Gastrocnemius medialis (tissue), 4 donors: Measurements from ENCODE around the gene MEPCE.

Source experiments
- CTCF ChIP-seq, 5 experiments: fragments of 450-650 bp in 3 of 5; fragments of 200-600 bp in 2 of 5; sonication (generic) in 2 of 5; IDR thresholded peaks in 4 of 5; conservative IDR thresholded peaks in 1 of 5; 1 replicate in 4 of 5; 2 replicates in 1 of 5; pipeline ENCODE4 v1.5.1; 2016 to 2019; ENCODE audit warnings: antibody characterized with exemption in 5 of 5, mild to moderate bottlenecking in 3 of 5, moderate library complexity in 3 of 5
- POLR2A ChIP-seq, 2 donors: fragments of 450-650 bp; IDR thresholded peaks; one replicate each; pipeline ENCODE4 v1.6.1; 2017; ENCODE audit warnings: antibody characterized with exemption in 2 of 2, mild to moderate bottlenecking in 2 of 2, moderate library complexity in 2 of 2

- TF ChIP-seq CTCF (IDR thresholded peaks at IDR 0.05 in 4 of 5, conservative IDR thresholded peaks at IDR 0.05 in 1 of 5) (no peak), POLR2A (IDR thresholded peaks at IDR 0.05) (no peak)
Measured at GRCh38 chr7:100482728-100483089, 53.1 kb downstream of the MEPCE start.
